HepG2 (cell line): ENCODE results near the gene LDLRAP1. TPM values are rescaled to one million over a fixed set of nuclear protein-coding genes. Genes with fewer than 3 reads are reported as not detected.

Experiments
- ATAC-seq: fragments of 200-7000 bp; cut with Tn5 transposase; 3 replicates; pipeline ENCODE4 v1.9.1; 2020; ENCODE audit warnings: mild to moderate bottlenecking, moderate library complexity
- BruUV-seq: library from RNA; stranded (reverse); fragments of 400-500 nt; replicated peaks from 2 replicates; lab custom pipeline; 2021; lab: Mats Ljungman, UMichigan
- CTCF ChIA-PET: fragments of 300-600 bp; formaldehyde crosslinking; extraction: SDS; loops from one replicate; lab custom pipeline; 2021; ENCODE audit warnings: low total read pairs, inconsistent platforms, low intra/inter-chr PET ratio; lab: Yijun Ruan, JAX
- POLR2A ChIA-PET: fragments of 350-600 bp; sonication (Branson Sonifier 250); formaldehyde crosslinking; loops from one replicate; lab custom pipeline; 2020; ENCODE audit warnings: antibody characterized with exemption, inconsistent platforms; lab: Yijun Ruan, JAX
- DNase-seq: peaks from one replicate; pipeline ENCODE4 v3.0.0-alpha.2; 2015; ENCODE audit warnings: low spot score
- FAIRE-seq: peaks from 3 replicates; lab custom pipeline; 2011; peaks lifted over from hg19 to GRCh38; lab: Jason Lieb, UNC
- H2AFZ ChIP-seq: one replicate; pipeline ENCODE4 v1.6.1; 2011; ENCODE audit warnings: low read length, inconsistent platforms
- H3K27ac ChIP-seq: fragments of 300-600 bp; 3 replicates; pipeline ENCODE4 v1.8.0; 2011; ENCODE audit warnings: mixed run types, mild to moderate bottlenecking, mixed read lengths, low read length, inconsistent platforms; ENCODE audit not compliant: insufficient read depth; ENCODE audit errors: extremely low read length
- H3K27me3 ChIP-seq, 2 experiments: fragments of 200-600 bp in 1 of 2; 2 replicates in 1 of 2; 3 replicates in 1 of 2; pipeline versions ENCODE4 v1.6.0 to v1.8.0; 2011; ENCODE audit warnings: low read length in 2 of 2, mild to moderate bottlenecking in 2 of 2, moderate library complexity in 2 of 2, inconsistent platforms in 1 of 2; ENCODE audit not compliant: insufficient read depth in 2 of 2, control insufficient read depth in 1 of 2
- H3K36me3 ChIP-seq, 2 experiments: fragments of 200-600 bp in 1 of 2; replicated peaks in 1 of 2; 2 replicates in 1 of 2; 3 replicates in 1 of 2; pipeline versions ENCODE4 v1.5.1 to v1.8.0; 2011; ENCODE audit warnings: low read length in 2 of 2, inconsistent platforms in 1 of 2; ENCODE audit not compliant: insufficient read depth in 2 of 2, control insufficient read depth in 1 of 2
- H3K4me1 ChIP-seq: 2 replicates; pipeline ENCODE4 v1.5.1; 2012; ENCODE audit warnings: low read length, inconsistent platforms; ENCODE audit not compliant: insufficient read depth
- H3K4me2 ChIP-seq: 2 replicates; pipeline ENCODE4 v1.6.0; 2011; ENCODE audit warnings: low read depth, low read length, inconsistent platforms
- H3K4me3 ChIP-seq, 3 experiments: fragments of 200-600 bp in 1 of 3; sonication (generic), shearing (Covaris generic) in 1 of 3; replicated peaks in 1 of 3; 2 replicates each; pipeline ENCODE4 v1.5.1; 2011 to 2016; ENCODE audit warnings: low read length in 3 of 3, inconsistent platforms in 2 of 3, low read depth in 2 of 3, mild to moderate bottlenecking in 2 of 3, control low read depth in 1 of 3, mixed read lengths in 1 of 3; ENCODE audit not compliant: insufficient read depth in 1 of 3
- H3K79me2 ChIP-seq: one replicate; pipeline ENCODE4 v1.6.1; 2011; ENCODE audit warnings: low read length, inconsistent platforms; ENCODE audit not compliant: insufficient read depth
- H3K9ac ChIP-seq: 2 replicates; pipeline ENCODE4 v1.6.0; 2011; ENCODE audit warnings: mild to moderate bottlenecking, low read depth, low read length, inconsistent platforms; ENCODE audit not compliant: insufficient read depth
- H3K9me3 ChIP-seq: 2 replicates; pipeline ENCODE4 v1.5.1; 2012; ENCODE audit warnings: mild to moderate bottlenecking, low read length
- H4K20me1 ChIP-seq: 2 replicates; pipeline ENCODE4 v1.6.0; 2011; ENCODE audit warnings: inconsistent platforms, mild to moderate bottlenecking, low read length, moderate library complexity; ENCODE audit not compliant: insufficient read depth
- EHMT2 ChIP-seq: fragments of 200-600 bp; sonication (generic); IDR thresholded peaks from 2 replicates; pipeline ENCODE4 v1.7.0; 2017; ENCODE audit warnings: antibody characterized with exemption, low read depth, low read length, borderline replicate concordance
- FOSL2 ChIP-seq: sonication (generic); formaldehyde crosslinking; IDR thresholded peaks from 2 replicates; pipeline ENCODE4 v1.4.0; 2020; ENCODE audit warnings: missing genetic modification reagents
- FOXA1 ChIP-seq, 2 experiments: fragments of 450-650 bp in 1 of 2; sonication (generic) in 1 of 2; formaldehyde crosslinking in 1 of 2; IDR thresholded peaks; 2 replicates each; pipeline versions ENCODE4 v1.4.0 to v1.6.1; 2016 to 2020; ENCODE audit warnings: missing genetic modification reagents in 1 of 2
- KIAA2018 ChIP-seq: sonication (generic); formaldehyde crosslinking; IDR thresholded peaks from 2 replicates; pipeline ENCODE4 v1.5.0; 2020; ENCODE audit warnings: mild to moderate bottlenecking, missing genetic modification reagents, borderline replicate concordance
- PATZ1 ChIP-seq: sonication (generic); formaldehyde crosslinking; IDR thresholded peaks from 2 replicates; pipeline ENCODE4 v1.4.0; 2020; ENCODE audit warnings: missing genetic modification reagents
- RXRB ChIP-seq: IDR thresholded peaks from 2 replicates; pipeline ENCODE4 v1.6.1; 2016; ENCODE audit warnings: borderline replicate concordance, missing genetic modification reagents, missing compliant biosample characterization
- SAP130 ChIP-seq: IDR thresholded peaks from 2 replicates; pipeline ENCODE4 v1.6.1; 2016; ENCODE audit warnings: low read depth
- TEAD3 ChIP-seq: optimal IDR thresholded peaks from 2 replicates; pipeline ENCODE3; 2016; ENCODE audit warnings: borderline replicate concordance
- U2AF2 ChIP-seq: fragments of 200-400 bp; formaldehyde crosslinking; IDR thresholded peaks from 2 replicates; pipeline ENCODE4 v1.6.1; 2017; ENCODE audit warnings: low read depth, mild to moderate bottlenecking, low read length
- ZNF263 ChIP-seq: sonication (generic); formaldehyde crosslinking; IDR thresholded peaks from 2 replicates; pipeline ENCODE4 v1.4.0; 2020; ENCODE audit warnings: missing genetic modification reagents
- WGBS: methylation state at CpG from one replicate; pipeline ENCODE4 v1.1.6; 2017; ENCODE audit warnings: low lambda C conversion rate; 5-methylcytosine and 5-hydroxymethylcytosine counted together
- in situ Hi-C: cut with HindIII; loops from 2 replicates; pipeline ENCODE4 v1.10.0; 2017; ENCODE audit warnings: low pct_unique_long_range_greater_than_20kb; ENCODE audit not compliant: extremely low pct_ligation_motif_present
- intact Hi-C: fragments of 100-400 bp; cut with micrococcal nuclease; formaldehyde crosslinking; loops from one replicate; pipeline ENCODE4 v1.10.0; 2022; ENCODE audit not compliant: unreplicated experiment
- polyA plus RNA-seq, 8 experiments: library from polyadenylated mRNA; depleted of rRNA in 3 of 8; stranded (reverse) in 7 of 8; unstranded in 1 of 8; fragments of >200 nt; fragmentation: Illumina TruSeq in 4 of 8; extraction: Trizol in 4 of 8; gene quantifications; 2 replicates each; pipeline versions ENCODE4 v1.2.1 to v1.2.3, GENCODE V29; 2011 to 2016; ENCODE audit warnings: low read depth in 4 of 8, missing spikeins in 1 of 8, mixed read lengths in 1 of 8; ENCODE audit not compliant: insufficient read depth in 1 of 8
- total RNA-seq, 5 experiments: library from RNA; depleted of rRNA; stranded (reverse); fragments of >200 nt; fragmentation: Illumina TruSeq; extraction: Trizol; gene quantifications; 2 replicates each; pipeline ENCODE4 v1.2.3, GENCODE V29; 2016; ENCODE audit warnings: low read depth in 1 of 5

The LDLRAP1 gene
- total and polyA plus RNA-seq, 2 of the 13 experiments (the other 11 are each of a cell fraction or from before 2014, with no cell fraction given) = 7.2 to 12.1 TPM

GRCh38 chr1:25529518-25530185 is 13.8 kb upstream of the LDLRAP1 start (continued):
- TF ChIP-seq PATZ1 (CRISPR knock-in tag) (0 out of 2 replicates have a peak, but pooled peaks have one; percentile 18), RXRB (CRISPR knock-in tag) (no peak)

GRCh38 chr1:25530186-25531081 is 13.0 kb upstream of the LDLRAP1 start:
- intact Hi-C loops = no loop called here
- WGBS = 3% methylated on average over 20 of the region's 22 CpGs
- FAIRE-seq = no peak
- H3K27me3 ChIP-seq = peaks cover 0 to 8% of the 10 kb centered on the region in 2 experiments; a peak in 3 of 5 replicates
- no peak overlapping the region for H3K9ac ChIP-seq
- no peaks in the 10 kb centered on the region for H4K20me1 ChIP-seq
- no peak overlapping the region for H3K27ac ChIP-seq
- H3K4me1 ChIP-seq = peaks cover 14% of the 10 kb centered on the region
- no TSS peak for BruUV-seq
- no peaks in the 10 kb centered on the region for H3K79me2 ChIP-seq
- ChIA-PET CTCF (no interaction called here), POLR2A (no interaction called here)
- no peaks in the 10 kb centered on the region for H3K36me3 ChIP-seq
- in situ Hi-C loops = loop anchor here (5.0 kb wide), 1 partner anchor 37 kb away; no protein-coding TSS in a partner anchor
- H3K4me2 ChIP-seq = peak overlapping the region; percentile 41
- DNase-seq = peak; percentile 51
- peak; percentile 53 for ATAC-seq
- H3K9me3 ChIP-seq = no peaks in the 10 kb centered on the region
- peak overlapping the region in 1 of 3 experiments; percentile 23; a peak in 1 of 6 replicates for H3K4me3 ChIP-seq
- no peak overlapping the region for H2AFZ ChIP-seq
- TF ChIP-seq FOXA1 (IDR thresholded peaks at IDR 0.05) (no peak), FOXA1 (CRISPR knock-in tag; IDR thresholded peaks at IDR 0.05) (0 out of 2 replicates have a peak, but pooled peaks have one; percentile 41), KIAA2018 (no peak), U2AF2 (no peak), FOSL2 (CRISPR knock-in tag) (peak; percentile 35; the same call in 1 of the 2 replicates), EHMT2 (no peak), ZNF263 (CRISPR knock-in tag) (no peak), SAP130 (CRISPR knock-in tag) (peak; percentile 23; the same call in 1 of the 2 replicates), TEAD3 (CRISPR knock-in tag) (peak; percentile 11)
